CD1c-positive myeloid dendritic cell (primary cell): ENCODE data around the gene AFAP1.

ENCODE experiments used
- DNase-seq: peaks from one replicate; pipeline ENCODE4 v3.0.0-alpha.2; 2016; ENCODE audit errors: extremely low spot score

Gene AFAP1

DNA sequence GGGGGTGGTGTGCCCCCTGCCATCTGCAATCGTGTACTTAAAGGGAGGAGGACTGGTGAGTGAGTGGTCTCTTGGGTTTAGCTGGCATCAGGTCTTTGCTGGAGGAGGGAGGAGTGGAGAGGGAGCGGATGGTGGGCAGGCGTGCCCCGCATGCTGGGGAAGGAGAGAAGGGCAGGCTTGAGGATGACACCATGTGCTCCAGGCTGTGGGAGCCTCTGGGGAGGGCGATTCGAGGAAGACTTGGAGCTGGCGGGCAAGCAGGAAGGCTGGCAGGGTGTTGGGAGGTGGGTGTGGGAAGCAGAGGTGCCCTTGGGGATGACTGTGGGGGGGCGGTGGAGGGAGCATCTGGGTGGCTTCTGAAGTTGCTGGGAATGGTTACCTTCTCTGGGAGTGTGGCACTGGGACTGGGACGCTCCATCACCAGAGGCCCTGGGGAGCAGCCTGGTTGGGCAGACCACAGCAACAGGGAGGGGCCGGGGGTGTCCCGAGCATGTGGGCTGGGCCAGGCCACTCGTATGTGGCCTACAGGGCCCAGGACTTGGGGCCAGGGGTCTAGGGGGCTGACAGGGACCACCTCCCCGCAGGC is 30.8 kb upstream of the AFAP1 start:
- DNase-seq, result no peak

DNA sequence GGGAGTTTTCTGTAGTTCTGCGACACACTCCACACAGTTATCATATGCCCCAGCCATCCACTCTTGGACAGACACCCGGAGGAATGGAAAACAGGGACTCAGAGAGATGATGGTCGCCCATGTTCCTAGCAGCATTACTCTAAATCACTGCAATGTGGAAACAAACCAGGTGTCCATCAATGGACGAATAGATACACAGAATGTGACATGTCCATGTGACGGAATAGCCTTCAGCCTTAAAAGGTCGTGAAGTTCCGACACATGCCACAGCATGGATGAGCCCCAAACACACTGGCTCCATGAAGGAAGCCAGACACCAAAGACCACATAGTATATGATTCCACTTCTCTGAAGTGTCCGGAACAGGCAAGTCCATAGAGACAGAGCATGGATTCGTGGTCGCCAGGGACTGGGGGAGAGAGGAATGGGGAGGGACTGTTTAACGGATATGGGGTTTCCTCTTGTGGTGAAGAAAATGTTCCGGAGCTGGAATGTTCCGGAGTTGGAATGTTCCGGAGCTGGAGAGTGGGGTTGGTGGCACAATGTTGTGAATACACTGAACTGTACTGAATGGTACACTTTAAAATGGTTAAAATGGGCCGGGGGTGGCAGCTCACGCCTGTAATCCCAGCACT is 28.7 kb upstream of the AFAP1 start:
- DNase-seq, result no peak

DNA sequence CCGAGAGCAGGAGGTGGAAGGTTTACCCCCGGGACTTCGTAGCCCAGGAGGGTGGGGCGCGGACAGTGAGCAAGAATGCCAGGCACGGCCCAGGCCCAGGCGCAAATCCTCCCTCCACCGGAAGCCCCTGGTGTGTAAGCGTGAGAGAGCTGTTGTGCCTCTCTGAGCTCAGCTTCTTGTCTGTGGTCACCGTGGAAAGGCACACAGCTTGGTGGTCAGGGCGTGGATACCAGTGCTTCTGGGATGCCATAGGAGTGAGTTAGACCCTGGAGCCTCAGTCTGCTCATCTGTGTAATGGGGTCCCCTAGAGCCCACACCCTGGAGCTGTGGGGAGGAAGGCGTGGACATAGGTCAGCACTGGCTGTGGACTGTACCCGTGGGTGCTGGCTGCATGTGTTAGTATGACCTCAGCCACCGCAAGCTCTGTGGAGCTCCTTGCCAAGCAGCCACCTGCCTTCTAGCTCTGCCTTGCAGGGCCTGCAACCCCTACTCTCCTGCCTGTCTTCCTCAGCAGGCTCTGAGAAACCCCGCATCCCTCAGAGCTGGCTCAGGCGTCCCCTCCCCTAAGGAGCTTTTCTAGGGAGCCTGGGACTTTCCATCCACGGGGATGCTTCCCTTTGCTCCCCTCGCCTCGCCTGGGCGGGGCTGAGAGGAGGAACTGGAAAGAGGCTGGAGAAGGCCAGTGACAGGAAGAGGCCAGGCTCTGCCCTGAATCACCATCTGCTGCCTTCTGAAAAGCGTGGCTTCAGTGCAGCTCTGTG is 28.0 kb upstream of the AFAP1 start:
- no peak for DNase-seq

DNA sequence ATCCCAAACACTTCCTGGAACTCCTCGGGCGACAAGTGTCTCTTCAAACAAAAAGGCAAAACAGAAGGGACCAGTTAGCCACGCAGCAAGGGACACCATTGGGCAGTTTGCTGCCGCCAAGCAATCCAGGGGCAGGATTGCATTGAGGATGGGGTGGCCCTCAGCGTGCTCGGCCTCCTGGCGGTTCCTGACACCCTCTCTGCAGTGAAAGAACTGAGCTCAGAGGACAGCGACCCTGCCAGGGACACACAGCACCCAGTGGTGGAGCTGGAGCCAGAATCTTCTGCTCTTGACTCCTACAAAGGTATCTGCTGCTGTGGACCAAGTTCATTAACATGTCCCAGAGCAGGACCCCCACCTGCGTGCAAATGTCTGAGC is 27.4 kb upstream of the AFAP1 start:
- no peak for DNase-seq

DNA sequence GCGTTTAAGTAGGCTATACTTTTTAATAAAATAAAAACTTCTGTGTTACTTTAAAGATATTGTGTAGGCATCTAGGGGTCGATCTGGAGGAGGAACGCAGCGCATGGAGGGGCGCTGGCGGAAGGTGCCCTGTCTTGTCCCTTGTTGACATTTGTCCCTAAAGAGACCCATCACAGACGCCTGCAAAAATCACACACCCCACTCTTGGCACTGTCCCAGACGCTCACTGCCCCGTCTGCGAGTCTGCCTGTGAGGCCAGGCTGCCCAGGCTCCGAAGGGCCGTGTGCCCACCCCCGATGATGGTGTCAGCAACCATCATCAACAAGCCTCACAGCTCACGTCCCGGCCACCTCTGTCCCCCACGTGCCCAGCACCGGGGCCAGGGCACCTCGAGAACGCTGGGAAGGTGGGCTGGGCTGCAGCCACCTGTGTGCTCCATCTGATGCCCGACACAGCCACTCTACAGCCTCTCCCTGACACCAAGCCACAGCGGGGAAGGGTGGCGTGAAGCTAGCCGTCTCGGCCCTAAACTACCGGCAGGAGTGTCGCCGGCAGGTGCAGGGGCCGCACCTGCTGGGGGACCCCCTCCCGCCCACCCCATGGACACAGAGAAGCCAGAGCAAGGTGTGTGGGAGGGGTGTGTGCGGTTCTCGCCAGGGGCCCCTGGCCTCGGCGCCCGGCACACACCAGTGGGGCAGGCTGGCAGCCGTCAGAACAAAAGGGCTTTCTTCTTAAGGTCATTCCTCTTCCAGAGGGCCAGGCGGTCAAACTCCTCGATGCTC is 26.8 kb upstream of the AFAP1 start:
- DNase-seq, result no peak

DNA sequence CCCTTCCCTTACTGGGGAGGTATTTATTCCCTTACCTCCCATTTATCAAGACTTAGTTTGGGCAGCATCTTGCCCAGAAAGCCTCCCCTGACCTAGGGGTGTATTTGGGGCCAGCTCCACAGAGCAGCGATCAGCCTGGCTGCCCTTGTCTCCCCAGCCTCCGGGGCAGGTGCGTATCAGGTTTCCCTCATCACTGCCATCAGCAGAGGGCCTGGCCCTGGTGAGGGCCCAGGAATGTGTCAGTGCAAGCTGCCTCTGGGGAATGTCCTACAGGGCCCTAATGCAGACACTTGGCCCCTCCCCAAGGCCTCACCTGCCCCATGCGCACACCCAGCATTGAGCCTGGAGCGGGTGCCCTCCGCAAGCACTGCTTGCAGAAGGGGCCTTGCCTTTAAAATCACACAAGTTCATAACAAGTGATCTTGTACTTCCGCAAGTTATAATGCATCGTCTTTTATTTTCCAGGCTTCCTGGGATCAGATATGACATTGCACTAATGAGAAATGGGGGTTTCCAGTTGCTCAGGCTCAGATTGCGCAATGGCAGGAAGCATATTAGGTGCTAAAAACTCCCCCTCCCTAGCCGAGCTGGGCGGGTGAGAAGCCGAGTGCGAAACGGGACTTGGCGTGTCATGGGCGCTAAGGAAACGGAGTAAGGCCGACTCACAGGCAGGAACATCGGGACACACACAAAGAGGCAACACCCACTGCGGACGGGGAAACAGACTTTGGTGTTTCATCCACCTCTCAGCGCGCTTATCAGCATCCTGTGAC is 25.4 kb upstream of the AFAP1 start:
- DNase-seq, result peak; percentile 7

DNA sequence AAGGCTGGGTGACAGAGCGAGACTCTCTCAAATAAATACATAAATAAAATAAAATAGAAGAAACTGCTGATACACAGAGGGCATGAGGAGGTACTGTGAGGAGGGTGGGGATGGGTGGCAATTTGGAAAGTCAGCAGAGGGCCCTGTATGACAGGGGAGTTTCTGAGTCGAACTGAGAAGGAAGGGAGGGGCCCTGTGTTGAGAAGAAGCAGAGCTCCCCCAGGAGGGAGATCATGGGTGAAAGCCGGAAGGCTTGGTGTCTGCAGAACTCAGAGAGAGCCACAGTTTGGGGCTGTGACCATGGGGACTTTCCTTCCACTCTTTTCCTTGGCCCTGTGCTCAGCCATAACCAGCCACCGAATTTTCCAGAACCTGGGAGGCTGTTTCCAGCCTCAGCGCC is 24.8 kb upstream of the AFAP1 start:
- DNase-seq, result no peak

DNA sequence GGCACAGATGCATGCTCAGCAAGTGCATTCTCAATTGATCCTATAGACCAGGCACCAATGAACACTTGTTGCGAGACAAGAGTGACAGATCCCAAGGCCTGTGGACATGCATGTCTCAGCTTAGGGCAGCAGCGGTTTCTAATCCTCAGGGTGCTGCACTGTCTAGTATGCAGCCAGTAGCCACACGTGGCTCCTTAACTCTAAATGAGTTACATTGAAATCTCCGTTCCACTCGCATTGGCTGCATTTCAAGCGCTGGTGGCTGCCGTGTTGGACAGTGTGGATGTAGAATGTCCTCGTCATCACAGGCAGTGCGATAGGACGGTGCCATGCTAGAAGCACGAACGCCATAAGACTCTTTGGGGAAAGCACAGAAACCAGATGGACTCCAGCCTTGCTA is 24.0 kb upstream of the AFAP1 start:
- DNase-seq, result no peak

DNA sequence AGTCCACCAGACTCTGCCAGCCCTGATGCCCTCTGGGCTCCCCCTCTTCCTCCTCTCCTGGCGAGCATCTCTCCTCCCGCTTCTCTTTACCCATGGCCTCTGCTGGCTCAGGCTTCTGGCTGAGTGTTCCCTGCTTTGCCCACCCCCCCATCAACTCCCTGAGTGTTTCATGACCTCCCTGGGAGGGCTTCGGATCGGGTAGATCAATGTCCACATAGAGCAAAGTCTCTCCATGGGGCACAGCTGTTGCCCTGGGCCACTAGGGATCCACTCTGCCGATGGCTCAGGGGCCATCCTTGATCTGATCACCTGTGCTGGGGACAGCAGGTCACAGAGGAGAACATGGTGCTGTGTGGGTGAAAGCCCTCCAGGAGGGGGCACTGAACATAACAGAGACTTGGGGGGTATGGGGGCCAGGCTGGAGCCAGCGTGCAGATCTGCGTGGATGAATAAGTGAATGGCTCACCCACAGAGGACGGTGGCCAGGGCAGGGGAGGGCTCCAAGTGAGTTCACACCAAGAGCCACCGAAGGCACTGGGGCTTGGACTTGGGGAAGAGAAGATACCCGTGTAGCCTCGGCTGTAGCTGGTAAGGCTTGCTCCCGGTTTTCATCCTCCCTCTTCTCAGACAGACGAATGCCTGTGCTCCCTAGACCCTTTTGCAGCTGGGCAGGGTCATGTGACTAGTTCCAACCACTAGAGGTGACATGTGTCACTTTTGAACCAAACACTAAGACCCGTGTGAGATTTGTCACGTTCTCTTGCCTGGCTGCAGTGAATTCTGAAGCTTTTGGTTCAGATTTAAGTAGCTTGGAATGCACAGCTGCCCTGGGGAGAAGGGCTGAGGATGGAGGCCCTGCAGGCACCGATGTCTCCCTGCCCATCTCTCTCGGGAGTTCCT is 23.2 kb upstream of the AFAP1 start:
- no peak for DNase-seq

DNA sequence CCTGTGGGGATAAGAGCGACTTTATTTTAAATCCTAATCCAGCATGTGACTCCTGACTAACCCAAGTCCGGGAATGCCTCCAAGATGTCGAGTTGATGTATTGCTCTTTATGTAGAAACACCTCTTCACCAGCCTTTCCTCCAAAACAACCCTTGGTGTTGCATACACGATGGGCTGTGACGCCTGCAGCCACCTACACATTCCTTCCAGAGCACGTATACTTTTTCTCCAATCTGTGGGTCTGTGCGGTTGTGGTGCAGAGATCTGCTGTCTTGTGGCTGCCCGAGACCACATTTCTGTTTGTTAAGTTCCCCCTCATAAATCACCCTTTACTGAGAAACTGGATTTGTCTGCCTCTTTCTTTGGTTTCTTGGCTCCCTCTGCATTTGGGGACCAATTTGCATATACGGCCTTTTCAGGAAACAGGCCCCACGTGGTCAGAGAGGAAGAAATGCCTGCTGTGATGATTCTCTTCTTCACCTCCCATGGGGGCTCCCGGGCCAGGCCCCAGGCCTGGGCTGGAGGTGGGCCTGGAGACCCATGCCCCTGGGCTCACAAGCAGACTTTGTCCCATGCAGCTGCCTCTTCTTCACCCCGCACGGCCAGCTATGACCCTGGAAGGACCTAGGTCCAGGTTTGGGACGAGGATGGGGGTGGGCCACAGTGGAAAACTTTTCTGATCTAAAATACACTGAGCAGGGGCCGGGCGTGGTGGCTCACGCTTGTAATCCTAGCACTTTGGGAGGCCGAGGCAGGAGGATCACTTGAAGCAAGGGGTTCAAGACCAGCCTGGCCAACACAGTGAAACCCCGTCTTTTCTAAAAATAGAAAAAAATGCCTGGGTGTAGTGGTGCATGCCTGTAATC is 21.4 kb upstream of the AFAP1 start:
- DNase-seq, result no peak

DNA sequence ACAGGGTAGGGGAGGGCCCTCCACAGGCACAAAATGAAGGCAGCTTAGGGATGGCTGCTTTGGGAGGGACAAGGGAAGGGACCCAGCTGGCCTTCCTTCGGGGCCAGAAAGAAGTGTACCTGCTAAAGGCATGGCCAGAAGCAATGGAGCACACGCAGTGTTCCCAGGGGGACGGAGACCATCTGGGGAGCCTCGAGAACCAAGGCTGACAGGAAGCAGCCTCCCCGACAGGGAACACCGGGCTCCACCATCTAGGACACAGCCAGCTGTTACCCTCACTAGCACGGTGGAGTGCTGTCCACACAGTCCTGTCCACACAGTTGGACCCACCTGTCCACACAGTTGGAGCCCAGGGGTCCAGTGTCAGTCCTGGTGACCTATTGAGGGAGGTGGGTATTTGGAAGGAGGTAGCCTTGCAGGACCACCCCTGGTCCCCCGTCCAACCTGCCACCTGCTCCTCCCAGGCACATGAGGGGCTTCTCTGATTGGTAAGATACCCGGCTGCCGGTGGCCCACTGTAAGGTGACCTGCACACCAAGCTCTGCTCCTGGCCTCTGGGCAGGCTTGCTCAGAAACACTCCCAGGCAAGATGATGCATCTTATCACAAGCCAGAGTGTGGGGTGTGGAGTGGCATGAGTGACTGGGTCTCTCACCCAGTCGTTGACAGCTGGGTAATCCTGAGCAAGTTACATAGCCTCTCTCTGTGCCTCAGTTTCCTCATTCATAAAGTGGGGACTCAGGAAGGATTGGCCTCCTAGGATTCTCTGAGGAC is 20.5 kb upstream of the AFAP1 start:
- no peak for DNase-seq

DNA sequence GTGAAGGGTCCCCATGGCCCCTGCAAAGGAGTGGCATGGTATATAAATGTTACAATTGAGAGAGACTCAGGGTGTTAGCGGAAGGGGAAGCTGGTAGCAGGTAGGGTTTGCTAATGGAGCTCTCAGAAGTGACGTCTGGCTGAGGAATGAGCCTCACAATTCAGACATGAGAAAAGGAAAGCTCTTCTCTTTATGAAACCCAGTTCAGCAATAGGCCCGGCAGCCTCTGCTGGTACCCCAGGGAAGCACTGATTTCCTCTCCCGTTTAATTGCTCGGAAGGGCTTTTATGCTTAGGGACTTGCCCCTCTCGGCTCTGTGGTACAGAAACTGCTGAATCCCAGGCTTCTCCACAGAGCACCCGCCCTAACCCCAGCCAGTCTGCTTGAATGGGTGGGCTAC is 19.4 kb upstream of the AFAP1 start:
- no peak for DNase-seq

DNA sequence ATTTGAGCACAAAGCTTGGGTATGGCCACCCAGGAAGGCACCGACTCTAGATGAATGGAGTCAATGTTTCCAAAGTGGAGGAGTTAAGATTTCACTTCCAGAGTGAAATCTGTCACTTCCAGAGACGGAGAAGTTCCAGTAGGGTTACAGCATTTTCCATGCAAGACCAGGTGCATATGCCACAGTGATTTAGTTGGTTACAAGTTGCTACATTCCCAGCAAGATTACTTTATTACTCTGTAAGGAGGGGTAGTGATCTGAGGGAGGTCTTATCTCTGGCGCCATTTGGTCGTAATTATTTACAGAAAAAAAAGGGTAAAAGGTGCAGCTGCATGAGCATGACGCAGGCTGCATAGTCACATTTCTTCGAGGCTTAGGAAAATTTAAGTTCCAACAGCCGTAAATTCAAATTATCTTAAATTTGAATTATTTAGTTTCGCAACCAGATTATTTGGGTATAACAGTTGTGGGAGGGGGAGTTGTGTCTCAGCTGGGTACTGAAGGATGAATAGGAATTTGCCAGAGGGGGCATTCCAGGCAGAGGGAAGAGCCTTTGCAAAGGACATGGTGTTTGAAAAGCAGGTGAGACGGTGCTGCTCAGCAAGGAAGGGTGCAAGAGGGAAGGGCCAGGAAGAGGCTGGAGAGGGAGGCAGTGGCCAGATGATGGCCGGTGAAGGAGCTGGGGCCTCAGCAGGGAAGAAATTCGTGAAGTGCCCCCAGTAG is 17.4 kb upstream of the AFAP1 start:
- DNase-seq, result no peak

DNA sequence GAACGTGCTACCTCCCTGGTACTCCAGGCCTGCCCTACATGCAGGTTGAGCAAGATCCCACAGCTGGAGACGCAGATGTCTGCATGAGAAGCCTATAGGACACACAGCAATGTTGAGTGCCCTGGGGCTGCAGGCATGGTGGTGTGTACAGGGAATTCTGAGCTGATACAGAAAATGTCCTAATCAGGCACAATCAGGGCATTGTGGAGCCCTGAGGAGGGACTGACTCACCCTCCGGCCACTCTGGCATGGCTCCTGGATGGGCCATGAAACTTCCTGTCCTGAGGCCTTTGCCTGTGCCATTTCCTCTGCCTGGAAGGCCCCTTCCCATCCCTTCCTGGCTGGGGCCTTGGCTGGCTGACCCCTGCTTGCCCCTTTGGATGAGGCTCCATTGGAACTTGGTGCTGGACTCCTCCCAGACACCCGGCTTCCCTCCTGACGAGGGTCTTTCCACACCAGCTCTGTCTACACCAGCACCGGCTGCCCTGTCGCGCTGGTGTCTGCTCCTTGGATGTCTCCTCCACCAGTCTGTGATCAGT is 16.7 kb upstream of the AFAP1 start:
- no peak for DNase-seq

DNA sequence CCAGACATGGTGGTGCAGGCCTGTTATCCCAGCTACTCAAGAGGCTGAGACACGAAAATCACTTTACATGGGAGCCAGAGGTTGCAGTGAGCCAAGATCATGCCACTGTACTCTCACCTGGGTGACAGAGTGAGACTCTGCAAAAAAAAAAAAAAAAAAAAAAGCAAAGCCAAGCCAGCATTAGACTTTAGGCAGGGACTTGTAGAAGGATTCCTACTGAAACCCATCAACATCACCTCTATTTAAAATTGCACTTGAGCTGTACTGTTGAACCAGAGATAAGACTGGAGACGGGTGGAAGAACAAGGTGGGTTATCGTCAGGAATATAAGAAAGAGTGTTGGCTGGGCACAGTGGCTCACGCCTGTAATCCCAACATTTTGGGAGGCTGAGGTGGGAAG is 15.7 kb upstream of the AFAP1 start:
- DNase-seq, result no peak

DNA sequence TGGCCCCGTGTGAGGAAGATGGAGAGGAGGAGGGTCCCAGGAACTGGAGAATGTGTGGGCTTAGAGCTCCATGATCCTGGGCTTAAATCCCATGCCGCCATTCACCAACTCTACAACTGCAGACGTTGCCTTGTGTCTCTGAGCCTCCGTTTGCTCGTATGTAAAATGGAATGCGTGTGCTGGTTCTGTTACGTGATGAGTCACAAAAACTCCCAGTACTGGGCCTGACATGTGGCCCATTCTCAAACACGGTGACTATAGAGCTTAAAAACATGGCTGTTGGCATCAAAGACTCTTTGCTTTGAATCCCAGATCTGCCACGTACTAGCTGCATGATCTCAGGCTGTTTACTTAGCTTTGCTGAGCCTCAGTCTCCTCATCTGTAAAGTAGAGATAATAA is 13.0 kb upstream of the AFAP1 start:
- no peak for DNase-seq

DNA sequence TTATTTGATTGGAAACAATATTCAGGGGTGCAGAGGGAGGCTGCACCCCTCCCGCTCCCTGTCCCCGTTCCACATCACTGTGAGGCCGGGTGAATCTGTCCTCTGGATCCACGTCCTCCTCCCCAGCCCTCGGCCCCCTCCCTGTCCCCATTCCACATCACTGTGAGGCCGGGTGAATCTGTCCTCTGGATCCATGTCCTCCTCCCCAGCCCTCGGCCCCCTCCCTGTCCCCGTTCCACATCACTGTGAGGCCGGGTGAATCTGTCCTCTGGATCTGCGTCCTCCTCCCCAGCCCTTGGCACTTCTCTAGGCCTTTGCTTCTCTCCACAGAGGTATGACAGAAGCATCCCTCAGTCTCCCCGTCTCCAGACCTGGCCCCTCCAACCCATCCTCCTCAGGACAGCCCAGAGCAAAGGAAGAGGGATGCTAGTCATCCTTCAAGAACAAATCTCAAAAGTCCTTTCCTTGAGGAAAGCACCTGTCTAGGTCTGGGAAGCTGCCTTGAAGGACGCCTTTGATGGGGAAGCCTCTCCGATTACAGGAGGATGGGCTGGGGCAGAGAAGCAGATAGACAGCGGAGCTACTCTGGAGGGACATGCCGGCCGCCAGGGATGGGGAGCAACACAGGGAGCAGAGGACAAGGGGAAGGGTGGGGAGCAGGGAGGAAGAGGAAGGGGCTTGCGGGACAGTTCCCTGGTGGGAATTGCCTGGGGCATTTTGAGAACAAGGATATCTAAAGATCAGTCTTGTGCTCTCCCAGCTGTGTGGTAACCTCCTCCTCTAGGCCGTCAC is 10.8 kb upstream of the AFAP1 start:
- DNase-seq, result no peak
